ACC112 (cell line): ENCODE measurements around the gene TRIM9.

Source experiments
- H2AFZ ChIP-seq: fragments of 200-600 bp; sonication (generic); one replicate; pipeline ENCODE4 v1.6.0; 2017; ENCODE audit warnings: antibody characterized with exemption, low read length; ENCODE audit not compliant: unreplicated experiment
- H3K27ac ChIP-seq: fragments of 200-600 bp; sonication (generic); 2 replicates; pipeline ENCODE4 v1.5.1; 2014; ENCODE audit warnings: low read depth, mild to moderate bottlenecking, antibody characterized with exemption, low read length, moderate library complexity
- H3K27me3 ChIP-seq: fragments of 200-600 bp; sonication (generic); 2 replicates; pipeline ENCODE4 v1.6.1; 2014; ENCODE audit warnings: mild to moderate bottlenecking, antibody characterized with exemption, low read length, moderate library complexity, mixed read lengths; ENCODE audit not compliant: insufficient read depth
- H3K36me3 ChIP-seq: fragments of 200-600 bp; sonication (generic); 2 replicates; pipeline ENCODE4 v1.6.1; 2016; ENCODE audit warnings: mild to moderate bottlenecking, antibody characterized with exemption, low read length, moderate library complexity, mixed read lengths; ENCODE audit not compliant: insufficient read depth
- H3K4me1 ChIP-seq: fragments of 200-600 bp; sonication (generic); one replicate; pipeline ENCODE4 v1.6.1; 2016; ENCODE audit warnings: low read length, mixed read lengths; ENCODE audit not compliant: insufficient read depth, unreplicated experiment, control insufficient read depth
- H3K4me3 ChIP-seq: fragments of 200-600 bp; sonication (generic); 2 replicates; pipeline ENCODE4 v1.5.1; 2014; ENCODE audit warnings: mild to moderate bottlenecking, low read depth, low read length
- H3K79me2 ChIP-seq: fragments of 200-600 bp; sonication (generic); one replicate; pipeline ENCODE4 v1.6.0; 2016; ENCODE audit warnings: low read length; ENCODE audit not compliant: control insufficient read depth, unreplicated experiment, insufficient read depth

TRIM9 gene

DNA sequence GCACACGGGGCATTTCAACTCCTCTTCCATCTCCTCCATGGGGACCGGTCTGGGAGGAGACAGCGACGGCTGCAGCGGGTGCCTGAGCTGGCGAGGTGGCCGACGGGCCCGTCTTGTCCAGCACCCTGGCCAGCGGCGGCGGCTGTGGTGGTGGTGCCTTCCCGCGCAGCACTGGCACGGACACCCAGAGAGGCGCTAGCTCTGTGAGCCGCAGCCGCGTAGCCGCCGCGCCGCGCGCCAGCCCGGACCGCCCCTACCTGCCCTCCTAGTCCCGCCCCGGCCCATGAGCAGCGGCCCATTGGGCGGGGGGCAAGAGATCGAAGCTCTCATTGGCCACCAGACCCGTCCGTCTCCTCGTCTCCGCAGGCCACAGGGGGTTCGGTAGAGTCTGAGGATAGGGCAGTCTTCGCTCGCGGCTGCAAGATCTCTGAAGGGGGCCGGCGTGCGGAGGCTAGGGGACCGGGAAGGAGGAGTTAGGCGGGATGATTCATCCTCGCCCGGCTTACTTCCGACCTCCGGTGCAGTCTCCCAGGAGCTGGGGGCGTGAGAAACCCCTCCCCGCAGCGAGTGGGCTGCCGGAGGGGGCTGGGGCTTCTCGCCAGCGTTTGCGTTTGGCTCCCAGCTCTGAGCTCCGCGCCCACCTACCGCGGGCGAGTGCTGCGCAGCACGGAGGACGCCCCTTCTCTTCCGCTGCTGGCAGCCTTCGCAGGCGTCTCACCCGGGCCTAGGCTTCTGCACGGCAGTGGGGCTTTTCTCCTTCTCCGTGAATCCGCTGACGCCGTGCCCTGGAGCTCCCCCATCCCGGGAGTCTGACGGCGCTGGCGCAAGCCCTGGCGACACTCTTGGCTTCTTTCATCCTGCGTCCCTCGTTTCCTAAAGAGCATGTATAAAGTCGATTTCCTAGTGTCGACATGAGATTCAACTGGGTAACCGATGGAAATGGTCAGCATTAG is at the start of gene TRIM9:
TSS of gene TRIM9 (minus strand) at position 205 of the 953 bp plus-strand sequence. CDS start at position 39, 166 bp downstream.
- Histone ChIP-seq H3K4me1 (peaks cover 15% of the 10 kb centered on the region), H3K27me3 (peaks cover 14% of the 10 kb centered on the region; the same call in 1 of the 2 replicates), H3K27ac (peak within 1 kb of the TSS; percentile 86), H2AFZ (peak within 1 kb of the TSS; percentile 98), H3K4me3 (peak within 1 kb of the TSS; percentile 81), H3K36me3 (no peaks in the 10 kb centered on the region), H3K79me2 (no peaks in the 10 kb centered on the region)

DNA sequence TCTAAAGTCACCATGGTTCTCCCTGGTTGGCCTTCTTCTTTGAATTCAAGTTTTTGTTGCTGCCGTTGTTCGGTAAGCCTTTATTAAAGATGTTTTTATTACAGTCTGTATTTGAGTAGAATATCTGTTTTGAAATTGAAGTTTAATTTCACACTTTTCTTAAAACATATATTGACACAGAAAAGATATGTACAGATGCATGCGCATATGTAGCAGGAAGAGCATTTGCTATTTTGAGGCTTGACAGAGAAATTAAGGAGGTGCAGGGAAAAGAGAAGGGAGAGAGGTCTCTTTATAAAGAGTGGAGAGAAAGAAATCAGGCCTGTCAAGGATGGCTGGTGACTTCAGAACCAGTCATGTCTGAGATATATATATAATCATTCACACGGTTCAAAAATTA is 46.0 kb upstream of the TRIM9 start:
- Histone ChIP-seq H3K79me2 (no peaks in the 10 kb centered on the region), H3K27ac (no peak overlapping the region)

GRCh38 chr14:51140338-51140737 is 45.4 kb upstream of the TRIM9 start:
- Histone ChIP-seq H3K27me3 (no peaks in the 10 kb centered on the region), H3K27ac (no peak overlapping the region), H2AFZ (no peak overlapping the region), H3K36me3 (no peaks in the 10 kb centered on the region), H3K4me1 (peaks cover 4% of the 10 kb centered on the region), H3K4me3 (no peak overlapping the region), H3K79me2 (no peaks in the 10 kb centered on the region)

More for the DNA sequence above, 46.0 kb upstream of the TRIM9 start:
- Histone ChIP-seq H3K4me1 (peaks cover 4% of the 10 kb centered on the region), H2AFZ (no peak overlapping the region), H3K4me3 (no peak overlapping the region), H3K27me3 (no peaks in the 10 kb centered on the region), H3K36me3 (no peaks in the 10 kb centered on the region)

DNA sequence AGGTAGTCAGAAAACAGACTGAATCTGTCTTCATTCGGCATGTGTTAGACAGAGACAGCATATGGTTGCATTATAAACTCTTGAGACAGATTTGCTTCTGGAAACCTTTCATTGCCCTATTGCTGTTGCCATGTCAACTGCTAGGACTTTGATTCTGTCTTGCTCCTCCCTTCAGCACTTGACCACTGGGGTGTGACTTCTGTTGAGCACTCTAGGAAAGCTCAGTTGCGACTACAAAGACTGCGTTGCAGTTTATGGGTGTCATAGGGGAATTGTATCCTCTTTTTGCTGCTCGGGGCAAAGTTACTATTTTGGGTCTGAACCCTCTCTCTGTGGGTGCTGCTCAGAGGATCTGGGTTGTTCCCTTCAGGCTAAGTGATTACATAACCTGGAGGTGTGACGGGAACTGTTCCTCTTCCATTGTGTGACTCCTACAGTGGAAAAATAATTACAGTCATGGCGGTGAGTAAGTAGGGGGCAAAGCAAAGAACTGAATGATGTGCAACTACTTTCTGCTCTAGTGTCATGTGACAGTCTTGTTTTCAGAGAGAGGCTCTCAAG is 44.3 kb upstream of the TRIM9 start:
- no peak overlapping the region for H2AFZ ChIP-seq
- H3K27ac ChIP-seq: no peak overlapping the region

GRCh38 chr14:51138404-51139103 is 43.6 kb upstream of the TRIM9 start:
- Histone ChIP-seq H3K36me3 (no peaks in the 10 kb centered on the region), H2AFZ (no peak overlapping the region)

More for the DNA sequence above, 44.3 kb upstream of the TRIM9 start:
- no peak overlapping the region for H3K4me3 ChIP-seq
- H3K4me1 ChIP-seq: no peaks in the 10 kb centered on the region
- peaks cover 2% of the 10 kb centered on the region; the same call in 1 of the 2 replicates for H3K27me3 ChIP-seq
- H3K79me2 ChIP-seq: no peaks in the 10 kb centered on the region
- no peaks in the 10 kb centered on the region for H3K36me3 ChIP-seq

GRCh38 chr14:51131516-51131915 is 36.6 kb upstream of the TRIM9 start:
- Histone ChIP-seq H3K4me1 (no peaks in the 10 kb centered on the region), H3K27me3 (peaks cover 33% of the 10 kb centered on the region), H2AFZ (no peak overlapping the region), H3K4me3 (no peak overlapping the region), H3K36me3 (no peaks in the 10 kb centered on the region), H3K27ac (no peak overlapping the region), H3K79me2 (no peaks in the 10 kb centered on the region)

More at GRCh38 chr14:51138404-51139103, 43.6 kb upstream of the TRIM9 start:
- Histone ChIP-seq H3K4me3 (no peak overlapping the region), H3K27me3 (peaks cover 6% of the 10 kb centered on the region; the same call in 1 of the 2 replicates), H3K4me1 (no peaks in the 10 kb centered on the region), H3K79me2 (no peaks in the 10 kb centered on the region), H3K27ac (no peak overlapping the region)

DNA sequence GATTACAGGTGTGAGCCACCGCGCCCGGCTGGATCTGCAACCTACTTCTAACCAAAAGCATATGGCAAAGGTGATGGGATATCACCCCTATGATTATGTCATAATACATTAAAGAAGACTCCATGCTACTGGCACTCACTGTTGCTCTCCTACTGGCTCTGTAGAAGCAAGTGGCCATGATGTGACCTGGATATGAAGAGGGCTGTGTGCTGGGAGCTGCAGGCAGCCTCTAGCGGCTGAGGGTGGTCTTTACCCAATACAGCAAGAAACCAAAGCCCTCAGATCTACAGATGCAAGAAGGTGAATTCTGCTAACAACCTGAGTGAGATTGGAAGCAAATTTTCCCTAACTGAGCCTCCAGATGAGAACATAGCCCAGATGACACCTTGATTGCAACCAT is 34.2 kb upstream of the TRIM9 start:
- H2AFZ ChIP-seq: no peak overlapping the region
- H3K27ac ChIP-seq: no peak overlapping the region
- H3K4me1 ChIP-seq: no peaks in the 10 kb centered on the region
- peaks cover 31% of the 10 kb centered on the region for H3K27me3 ChIP-seq
- no peak overlapping the region for H3K4me3 ChIP-seq
- no peaks in the 10 kb centered on the region for H3K79me2 ChIP-seq
- H3K36me3 ChIP-seq: no peaks in the 10 kb centered on the region

- peaks cover 4% of the 10 kb centered on the region for H3K27me3 ChIP-seq
- no peaks in the 10 kb centered on the region for H3K79me2 ChIP-seq
- peaks cover 23% of the 10 kb centered on the region for H3K4me1 ChIP-seq
- no peak overlapping the region for H3K27ac ChIP-seq
- H2AFZ ChIP-seq: no peak overlapping the region
- H3K36me3 ChIP-seq: no peaks in the 10 kb centered on the region
- no peak overlapping the region for H3K4me3 ChIP-seq
Measured at GRCh38 chr14:51124029-51124428, 29.1 kb upstream of the TRIM9 start.

DNA sequence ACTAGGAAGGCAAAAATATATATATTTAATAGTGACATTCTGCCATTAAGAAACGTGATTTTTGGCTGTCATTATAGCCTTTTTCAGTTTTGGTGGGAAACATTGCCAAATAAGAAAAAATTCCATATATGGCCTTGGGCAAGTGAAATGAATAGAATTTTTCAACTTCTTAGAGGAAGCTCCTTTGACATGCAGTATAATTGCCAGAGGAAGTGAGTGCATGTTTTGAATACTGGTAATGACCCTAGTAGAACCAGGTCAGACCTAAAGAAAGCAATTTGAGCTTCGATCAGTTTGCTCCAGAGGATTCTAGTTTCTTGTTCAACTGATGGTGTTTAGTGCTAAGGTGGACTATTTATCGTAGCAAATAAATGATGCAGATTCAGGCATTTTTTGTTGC is 26.2 kb upstream of the TRIM9 start:
- Histone ChIP-seq H3K79me2 (no peaks in the 10 kb centered on the region), H2AFZ (no peak overlapping the region), H3K4me3 (no peak overlapping the region), H3K27me3 (no peaks in the 10 kb centered on the region), H3K27ac (no peak overlapping the region), H3K4me1 (peaks cover 23% of the 10 kb centered on the region), H3K36me3 (no peaks in the 10 kb centered on the region)

- Histone ChIP-seq H3K27ac (no peak overlapping the region), H3K4me3 (no peak overlapping the region), H3K79me2 (no peaks in the 10 kb centered on the region), H2AFZ (no peak overlapping the region), H3K36me3 (no peaks in the 10 kb centered on the region), H3K4me1 (peaks cover 23% of the 10 kb centered on the region), H3K27me3 (no peaks in the 10 kb centered on the region)
Measured at GRCh38 chr14:51119411-51120051, 24.6 kb upstream of the TRIM9 start.
